HS-5 (cell line): ENCODE results near the gene C10orf71.

Experiments used
- DNase-seq: peaks from one replicate; pipeline ENCODE4 v3.0.0-alpha.2; 2012; ENCODE audit warnings: low read depth

C10orf71 gene

GRCh38 chr10:49338604-49339003, 39.6 kb downstream of the C10orf71 start:
- DNase-seq, result no peak

- no peak for DNase-seq
Observed at GRCh38 chr10:49344840-49345239, 45.9 kb downstream of the C10orf71 start.

GRCh38 chr10:49347342-49347741, 48.4 kb downstream of the C10orf71 start:
- no peak for DNase-seq

- DNase-seq, result no peak
Observed at GRCh38 chr10:49347827-49348226, 48.9 kb downstream of the C10orf71 start.

- no peak for DNase-seq
Observed at GRCh38 chr10:49348593-49348992, 49.6 kb downstream of the C10orf71 start.

- DNase-seq, result no peak
Observed at GRCh38 chr10:49349390-49349789, 50.4 kb downstream of the C10orf71 start.

- no peak for DNase-seq
Observed at GRCh38 chr10:49350138-49350537, 51.2 kb downstream of the C10orf71 start.

- no peak for DNase-seq
Observed at GRCh38 chr10:49350846-49351532, 52.0 kb downstream of the C10orf71 start.

- no peak for DNase-seq
Observed at GRCh38 chr10:49351669-49352068, 52.7 kb downstream of the C10orf71 start.

GRCh38 chr10:49352323-49352722, 53.4 kb downstream of the C10orf71 start:
- DNase-seq, result no peak

GRCh38 chr10:49353026-49353894, 54.3 kb downstream of the C10orf71 start:
- DNase-seq, result no peak

GRCh38 chr10:49353895-49354566, 55.1 kb downstream of the C10orf71 start:
- DNase-seq, result no peak

GRCh38 chr10:49354593-49354992, 55.6 kb downstream of the C10orf71 start:
- no peak for DNase-seq

- no peak for DNase-seq
Observed at GRCh38 chr10:49355221-49355620, 56.3 kb downstream of the C10orf71 start.

- DNase-seq, result no peak
Observed at GRCh38 chr10:49356181-49356580, 57.2 kb downstream of the C10orf71 start.

- no peak for DNase-seq
Observed at GRCh38 chr10:49356944-49357343, 58.0 kb downstream of the C10orf71 start.

GRCh38 chr10:49357910-49358309, 58.9 kb downstream of the C10orf71 start:
- DNase-seq, result no peak

- DNase-seq, result no peak
Observed at GRCh38 chr10:49359349-49360270, 60.6 kb downstream of the C10orf71 start.

GRCh38 chr10:49360271-49361177, 61.6 kb downstream of the C10orf71 start:
- DNase-seq, result no peak

GRCh38 chr10:49361178-49361554, 62.2 kb downstream of the C10orf71 start:
- no peak for DNase-seq
